ENCODE data around the gene TTC28.
"Not testable (repeated sequence)": the region's sequence is repeated elsewhere in the genome, so short reads cannot be mapped to it uniquely, and the experiment has no call there.

TTC28 gene

GRCh38 chr22:28094771-28095170, 584.9 kb downstream of the TTC28 start:
- no peak for FAIRE-seq

GRCh38 chr22:28093711-28094110, 585.9 kb downstream of the TTC28 start:
- FAIRE-seq, result no peak

DNA sequence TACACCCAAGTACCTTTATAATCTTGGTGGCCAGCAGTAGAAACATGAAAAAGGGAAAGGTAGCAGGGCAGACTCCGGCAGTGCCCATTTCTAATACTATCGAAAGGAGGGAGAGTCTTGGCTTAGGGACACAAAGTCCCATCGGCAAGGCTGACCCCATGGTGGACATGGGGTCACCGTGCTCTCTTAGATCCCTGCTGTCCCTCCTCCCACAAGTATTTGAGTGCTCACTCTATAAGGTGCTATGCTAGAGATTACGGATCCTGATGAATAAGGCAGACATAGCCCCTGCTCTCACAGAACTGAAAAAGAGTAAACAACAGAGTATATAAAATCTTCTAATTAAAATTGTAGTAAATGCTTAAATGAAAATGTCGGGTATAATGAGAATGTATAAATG, 588.2 kb downstream of the TTC28 start:
- no peak for FAIRE-seq

- FAIRE-seq, result not testable (repeated sequence)
Observed at GRCh38 chr22:28089541-28089940, 590.1 kb downstream of the TTC28 start.

DNA sequence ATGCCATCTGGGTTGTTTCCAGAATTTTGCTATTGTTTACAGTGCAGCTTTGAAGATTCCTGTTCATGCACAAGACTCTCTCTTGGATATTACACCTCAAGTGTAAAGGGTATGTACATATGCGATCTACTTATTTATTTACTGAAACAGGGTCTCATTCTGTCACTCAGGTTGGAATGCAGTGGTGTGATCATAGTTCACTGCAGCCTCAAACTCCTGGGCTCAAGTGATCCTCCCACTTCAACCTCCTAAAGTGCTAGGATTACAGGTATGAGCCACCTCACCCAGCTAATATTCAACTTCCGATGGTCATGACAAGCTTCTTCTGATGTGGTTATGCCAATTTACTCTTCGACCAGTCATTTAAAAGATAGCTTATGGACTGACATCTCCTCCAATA, 602.5 kb downstream of the TTC28 start:
- no peak for FAIRE-seq

GRCh38 chr22:28075358-28075981, 604.2 kb downstream of the TTC28 start:
- FAIRE-seq, result no peak

DNA sequence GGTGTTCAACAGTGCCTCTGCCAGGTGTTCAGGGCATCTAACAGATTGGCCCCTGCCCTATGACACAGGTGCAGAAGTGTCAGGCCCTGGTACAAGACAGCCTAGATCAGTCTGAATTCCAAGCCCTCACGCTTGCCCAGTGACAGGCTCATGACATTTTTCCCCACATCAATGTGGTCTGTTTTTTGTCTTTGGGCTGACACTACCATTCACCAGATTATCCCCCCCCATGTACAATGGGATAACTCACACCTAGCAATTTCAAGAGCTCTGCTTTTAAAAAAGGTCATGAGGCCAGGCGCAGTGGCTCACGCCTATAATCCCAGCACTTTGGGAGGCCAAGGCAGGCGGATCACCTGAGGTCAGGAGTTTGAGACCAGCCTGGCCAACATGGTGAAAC, 605.1 kb downstream of the TTC28 start:
- no peak for FAIRE-seq

DNA sequence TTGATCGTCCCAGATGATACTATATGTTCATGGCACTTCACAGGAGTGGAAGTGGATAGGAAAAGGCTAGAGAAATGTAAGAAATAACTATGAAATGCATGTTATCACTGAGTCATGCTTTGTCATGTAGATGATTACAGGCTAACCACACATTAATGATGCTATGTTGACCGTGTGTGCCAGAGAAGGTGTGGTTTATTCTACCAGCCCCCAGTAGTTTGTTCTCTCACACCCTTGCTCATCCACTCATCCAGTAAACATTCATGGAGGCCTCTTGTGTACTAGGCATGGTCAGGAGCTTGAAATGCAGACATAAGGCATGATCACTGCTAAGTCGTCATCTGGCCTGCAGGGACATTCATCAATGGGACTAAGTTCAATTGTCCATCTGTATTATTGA, 607.6 kb downstream of the TTC28 start:
- FAIRE-seq, result no peak

- no peak for FAIRE-seq
Observed at GRCh38 chr22:28068826-28069225, 610.8 kb downstream of the TTC28 start.

DNA sequence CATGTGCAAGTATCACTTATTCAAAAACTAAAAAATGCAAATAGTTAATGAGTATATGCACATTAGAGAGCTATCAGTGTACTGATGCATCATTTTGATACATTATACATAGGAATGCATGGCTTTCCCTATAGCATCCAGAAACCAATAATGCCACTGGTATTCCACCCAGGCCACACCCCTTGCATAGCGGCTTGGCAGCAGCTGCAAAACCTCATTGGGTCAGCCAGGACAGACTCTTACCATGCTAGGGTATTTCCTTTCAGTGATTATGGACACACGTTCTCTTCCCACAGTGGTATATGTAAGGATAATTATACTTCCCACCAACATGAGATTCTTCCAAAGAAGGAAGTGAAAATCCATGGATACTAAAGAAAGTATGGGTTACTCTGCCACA, 614.7 kb downstream of the TTC28 start:
- FAIRE-seq, result no peak

GRCh38 chr22:28063656-28064055, 616.0 kb downstream of the TTC28 start:
- FAIRE-seq, result no peak

GRCh38 chr22:28060594-28060993, 619.0 kb downstream of the TTC28 start:
- not testable (repeated sequence) for FAIRE-seq

GRCh38 chr22:28058036-28058435, 621.6 kb downstream of the TTC28 start:
- FAIRE-seq, result no peak

- no peak for FAIRE-seq
Observed at GRCh38 chr22:28054819-28055208, 624.8 kb downstream of the TTC28 start.

DNA sequence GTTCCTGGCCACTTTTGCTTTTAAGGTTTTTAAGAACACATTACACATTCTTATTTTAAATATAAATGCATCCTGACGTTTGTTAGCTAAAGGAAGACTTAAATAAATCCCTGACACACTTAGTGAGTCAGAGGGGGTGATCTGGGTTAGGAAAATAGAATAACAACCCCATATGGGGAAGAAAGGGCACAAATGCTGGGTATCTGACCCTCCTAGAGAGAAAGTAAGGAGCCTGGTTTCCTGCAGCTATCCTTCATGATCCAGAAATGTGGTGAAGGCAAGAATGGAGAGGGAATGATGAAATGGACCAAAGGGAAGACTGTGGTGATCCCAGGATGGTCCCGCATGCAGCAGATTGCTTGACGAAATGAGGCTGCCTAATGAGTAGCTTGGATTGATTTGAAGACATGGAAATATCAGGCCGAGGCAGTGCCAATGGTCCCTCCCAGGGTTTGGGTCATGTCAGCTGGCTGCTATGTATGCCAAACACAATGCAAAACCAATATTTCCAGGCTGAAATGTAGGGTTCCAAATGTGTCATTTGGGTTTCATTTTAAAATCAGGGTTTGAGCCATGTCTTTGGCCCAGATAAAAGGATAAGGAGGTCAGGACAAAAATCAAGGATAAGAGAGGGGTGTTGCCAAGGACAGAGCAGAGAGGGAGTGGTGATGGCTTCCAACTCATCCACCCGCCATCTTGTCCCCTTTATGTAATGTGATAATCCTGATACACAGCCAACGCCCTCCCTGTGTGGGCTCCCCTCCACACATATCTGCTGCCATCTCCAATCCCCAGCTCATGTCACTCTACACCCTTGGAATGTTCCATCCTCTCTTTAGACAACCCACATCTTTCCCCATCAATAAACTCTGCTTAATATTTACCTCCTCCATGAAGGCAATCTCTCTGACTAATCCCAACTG, 625.5 kb downstream of the TTC28 start:
- no peak for FAIRE-seq

GRCh38 chr22:28052825-28053269, 626.8 kb downstream of the TTC28 start:
- FAIRE-seq, result no peak

- FAIRE-seq, result no peak
Observed at GRCh38 chr22:28051787-28052356, 627.8 kb downstream of the TTC28 start.

- no peak for FAIRE-seq
Observed at GRCh38 chr22:28051091-28051786, 628.4 kb downstream of the TTC28 start.

DNA sequence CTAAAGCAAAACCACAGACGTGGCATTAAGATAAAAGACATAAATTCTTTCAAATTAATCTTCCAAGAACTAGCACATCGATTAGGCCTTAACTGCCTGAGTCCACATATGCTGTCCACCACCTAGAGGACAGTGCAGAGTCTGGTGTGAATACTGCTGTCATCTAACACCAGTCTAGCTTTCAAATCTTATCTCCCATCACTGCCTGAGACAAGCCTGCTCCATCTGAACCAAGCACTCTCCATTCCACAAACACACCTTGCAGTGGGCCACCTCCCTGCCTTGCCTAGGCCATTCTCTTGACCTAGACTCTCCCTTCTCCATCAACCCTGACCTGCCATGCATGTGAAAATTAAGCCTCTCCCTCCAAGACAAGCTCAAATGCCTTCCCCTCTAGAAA, 631.1 kb downstream of the TTC28 start:
- no peak for FAIRE-seq

- FAIRE-seq, result no peak
Observed at GRCh38 chr22:28047740-28048139, 631.9 kb downstream of the TTC28 start.

GRCh38 chr22:28046100-28046499, 633.5 kb downstream of the TTC28 start:
- FAIRE-seq, result peak; percentile 26

- FAIRE-seq, result no peak
Observed at GRCh38 chr22:28044546-28045173, 635.0 kb downstream of the TTC28 start.

GRCh38 chr22:28043266-28043665, 636.4 kb downstream of the TTC28 start:
- no peak for FAIRE-seq
